ACC112 (cell line): ENCODE results near the gene PPM1H.

Source experiments
- H2AFZ ChIP-seq: fragments of 200-600 bp; sonication (generic); one replicate; pipeline ENCODE4 v1.6.0; 2017; ENCODE audit warnings: antibody characterized with exemption, low read length; ENCODE audit not compliant: unreplicated experiment
- H3K27ac ChIP-seq: fragments of 200-600 bp; sonication (generic); 2 replicates; pipeline ENCODE4 v1.5.1; 2014; ENCODE audit warnings: low read depth, mild to moderate bottlenecking, antibody characterized with exemption, low read length, moderate library complexity
- H3K27me3 ChIP-seq: fragments of 200-600 bp; sonication (generic); 2 replicates; pipeline ENCODE4 v1.6.1; 2014; ENCODE audit warnings: mild to moderate bottlenecking, antibody characterized with exemption, low read length, moderate library complexity, mixed read lengths; ENCODE audit not compliant: insufficient read depth
- H3K36me3 ChIP-seq: fragments of 200-600 bp; sonication (generic); 2 replicates; pipeline ENCODE4 v1.6.1; 2016; ENCODE audit warnings: mild to moderate bottlenecking, antibody characterized with exemption, low read length, moderate library complexity, mixed read lengths; ENCODE audit not compliant: insufficient read depth
- H3K4me1 ChIP-seq: fragments of 200-600 bp; sonication (generic); one replicate; pipeline ENCODE4 v1.6.1; 2016; ENCODE audit warnings: low read length, mixed read lengths; ENCODE audit not compliant: insufficient read depth, unreplicated experiment, control insufficient read depth
- H3K4me3 ChIP-seq: fragments of 200-600 bp; sonication (generic); 2 replicates; pipeline ENCODE4 v1.5.1; 2014; ENCODE audit warnings: mild to moderate bottlenecking, low read depth, low read length
- H3K79me2 ChIP-seq: fragments of 200-600 bp; sonication (generic); one replicate; pipeline ENCODE4 v1.6.0; 2016; ENCODE audit warnings: low read length; ENCODE audit not compliant: control insufficient read depth, unreplicated experiment, insufficient read depth

The PPM1H gene

GRCh38 chr12:62754706-62755105 is 180.2 kb downstream of the PPM1H start:
- Histone ChIP-seq H3K27me3 (no peaks in the 10 kb centered on the region), H3K4me1 (peaks cover 7% of the 10 kb centered on the region), H3K27ac (no peak overlapping the region), H3K79me2 (no peaks in the 10 kb centered on the region), H3K4me3 (no peak overlapping the region), H3K36me3 (no peaks in the 10 kb centered on the region), H2AFZ (no peak overlapping the region)

- H3K4me3 ChIP-seq = no peak overlapping the region
- no peak overlapping the region for H2AFZ ChIP-seq
- no peak overlapping the region for H3K27ac ChIP-seq
- no peaks in the 10 kb centered on the region for H3K27me3 ChIP-seq
- no peaks in the 10 kb centered on the region for H3K36me3 ChIP-seq
- H3K79me2 ChIP-seq = no peaks in the 10 kb centered on the region
- no peaks in the 10 kb centered on the region for H3K4me1 ChIP-seq
Measured at GRCh38 chr12:62751810-62752155, 183.2 kb downstream of the PPM1H start.

GRCh38 chr12:62750941-62751809 is 183.8 kb downstream of the PPM1H start:
- Histone ChIP-seq H3K36me3 (no peaks in the 10 kb centered on the region), H3K4me3 (no peak overlapping the region), H3K4me1 (no peaks in the 10 kb centered on the region), H3K27me3 (no peaks in the 10 kb centered on the region), H3K79me2 (no peaks in the 10 kb centered on the region), H2AFZ (no peak overlapping the region), H3K27ac (no peak overlapping the region)

- Histone ChIP-seq H3K36me3 (no peaks in the 10 kb centered on the region), H3K4me1 (peaks cover 3% of the 10 kb centered on the region), H3K79me2 (no peaks in the 10 kb centered on the region), H3K27me3 (no peaks in the 10 kb centered on the region), H2AFZ (no peak overlapping the region), H3K4me3 (no peak overlapping the region), H3K27ac (no peak overlapping the region)
Measured at GRCh38 chr12:62749586-62749985, 185.4 kb downstream of the PPM1H start.

GRCh38 chr12:62748941-62749468 is 185.9 kb downstream of the PPM1H start:
- Histone ChIP-seq H3K27ac (no peak overlapping the region), H3K36me3 (no peaks in the 10 kb centered on the region), H2AFZ (no peak overlapping the region), H3K27me3 (no peaks in the 10 kb centered on the region), H3K4me3 (no peak overlapping the region), H3K4me1 (peaks cover 3% of the 10 kb centered on the region), H3K79me2 (no peaks in the 10 kb centered on the region)

GRCh38 chr12:62744551-62744950 is 190.4 kb downstream of the PPM1H start:
- Histone ChIP-seq H2AFZ (no peak overlapping the region), H3K4me3 (no peak overlapping the region), H3K79me2 (no peaks in the 10 kb centered on the region), H3K36me3 (no peaks in the 10 kb centered on the region), H3K27me3 (no peaks in the 10 kb centered on the region), H3K4me1 (peaks cover 3% of the 10 kb centered on the region), H3K27ac (no peak overlapping the region)

GRCh38 chr12:62739266-62740015 is 195.5 kb downstream of the PPM1H start:
- H2AFZ ChIP-seq = no peak overlapping the region
- no peaks in the 10 kb centered on the region for H3K36me3 ChIP-seq
- H3K79me2 ChIP-seq = no peaks in the 10 kb centered on the region
- H3K4me1 ChIP-seq = peaks cover 8% of the 10 kb centered on the region
- H3K4me3 ChIP-seq = no peak overlapping the region
- no peak overlapping the region for H3K27ac ChIP-seq
- H3K27me3 ChIP-seq = no peaks in the 10 kb centered on the region

- Histone ChIP-seq H3K36me3 (no peaks in the 10 kb centered on the region), H2AFZ (no peak overlapping the region), H3K79me2 (no peaks in the 10 kb centered on the region), H3K27ac (no peak overlapping the region), H3K4me3 (no peak overlapping the region), H3K4me1 (peaks cover 11% of the 10 kb centered on the region), H3K27me3 (no peaks in the 10 kb centered on the region)
Measured at GRCh38 chr12:62738616-62739015, 196.3 kb downstream of the PPM1H start.

GRCh38 chr12:62738105-62738504 is 196.8 kb downstream of the PPM1H start:
- Histone ChIP-seq H3K36me3 (no peaks in the 10 kb centered on the region), H3K4me1 (peaks cover 16% of the 10 kb centered on the region), H3K79me2 (no peaks in the 10 kb centered on the region), H2AFZ (no peak overlapping the region), H3K27ac (no peak overlapping the region), H3K4me3 (no peak overlapping the region), H3K27me3 (no peaks in the 10 kb centered on the region)

GRCh38 chr12:62737615-62738014 is 197.3 kb downstream of the PPM1H start:
- Histone ChIP-seq H3K4me3 (no peak overlapping the region), H3K4me1 (peaks cover 21% of the 10 kb centered on the region), H3K79me2 (no peaks in the 10 kb centered on the region), H2AFZ (no peak overlapping the region), H3K27me3 (no peaks in the 10 kb centered on the region), H3K27ac (no peak overlapping the region), H3K36me3 (no peaks in the 10 kb centered on the region)
